GM19043 (cell line): ENCODE measurements around the gene HIF3A.

Experiments used
- ATAC-seq: cut with Tn5 transposase; IDR thresholded peaks from one replicate; pipeline ENCODE4 v1.9.1; 2021; ENCODE audit warnings: low read depth; ENCODE audit not compliant: unreplicated experiment

HIF3A gene

DNA sequence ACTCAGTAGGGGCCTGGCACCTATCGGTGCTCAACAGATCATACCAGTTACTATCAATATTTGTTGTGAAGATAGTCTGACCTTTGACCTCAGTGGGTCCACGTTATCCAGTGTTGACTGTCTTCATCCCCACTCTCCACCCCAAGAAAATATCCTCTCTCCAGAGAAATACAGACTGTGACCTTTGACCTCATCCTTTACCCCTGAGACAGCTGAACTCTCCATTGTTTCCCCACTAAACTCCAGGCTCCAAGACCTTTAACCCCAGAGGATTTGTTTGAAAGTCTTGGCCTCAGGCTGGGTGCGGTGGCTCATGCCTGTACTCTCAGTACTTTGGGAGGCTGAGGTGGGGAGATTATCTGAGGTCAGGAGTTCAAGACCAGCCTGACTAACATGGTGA lies 27.4 kb downstream of the HIF3A start:
- ATAC-seq: no peak

DNA sequence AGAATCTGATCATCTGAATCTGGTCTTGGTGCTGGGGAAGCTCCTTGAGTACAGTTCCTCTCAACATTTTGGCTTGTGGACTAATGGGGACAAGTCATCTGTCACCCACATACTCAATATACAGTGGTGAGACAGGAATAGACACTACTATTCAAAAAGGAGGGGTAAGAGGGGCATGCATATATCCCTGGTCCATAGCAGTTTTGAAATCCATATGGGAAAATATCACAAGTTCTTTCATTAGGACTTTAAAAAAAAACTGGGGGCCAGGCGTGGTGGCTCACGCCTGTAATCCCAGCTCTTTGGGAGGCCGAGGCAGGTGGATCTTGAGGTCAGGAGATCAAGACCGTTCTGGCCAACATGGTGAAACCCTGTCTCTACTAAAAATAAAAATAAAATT lies 29.8 kb downstream of the HIF3A start:
- no peak for ATAC-seq

DNA sequence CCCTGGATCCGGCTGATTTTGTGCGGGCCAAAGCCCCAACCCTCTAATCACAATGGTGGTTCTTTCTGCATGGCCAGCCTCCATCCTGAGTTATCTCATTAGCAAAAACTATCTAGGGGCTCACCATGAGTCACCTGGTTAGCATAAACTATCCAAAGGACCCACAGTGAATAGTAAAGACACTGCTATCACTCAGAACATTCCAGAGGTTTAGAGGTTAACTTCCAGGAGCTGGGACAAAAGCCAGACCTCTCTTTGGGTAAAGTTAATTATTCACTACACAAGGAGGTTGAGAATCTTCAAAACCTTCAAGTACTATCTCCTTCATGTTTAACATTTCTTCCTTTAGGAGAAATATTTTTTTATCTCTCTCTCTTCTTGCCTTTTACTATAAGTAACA lies 31.2 kb downstream of the HIF3A start:
- ATAC-seq: no peak

GRCh38 chr19:46330319-46330918 lies 33.6 kb downstream of the HIF3A start:
- ATAC-seq: no peak

DNA sequence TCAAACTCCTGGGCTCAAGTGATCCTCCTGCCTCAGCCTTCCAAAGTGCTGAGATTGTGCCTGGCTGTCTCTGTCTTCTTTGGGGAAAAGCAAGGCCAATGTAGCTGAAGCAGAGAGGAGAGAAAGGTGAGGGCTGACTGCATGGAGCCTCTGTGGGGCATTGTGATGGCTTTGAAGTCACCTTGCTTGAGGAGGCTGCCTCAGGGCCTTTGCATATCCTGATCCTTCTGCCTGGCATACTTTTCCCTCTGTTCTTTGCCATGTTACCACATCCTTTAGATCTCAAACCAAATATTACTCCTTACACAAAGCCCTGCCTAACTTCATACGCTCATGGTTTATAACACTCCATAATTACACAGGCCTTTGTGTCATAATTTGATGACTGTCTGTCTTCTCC lies 40.6 kb downstream of the HIF3A start:
- no peak for ATAC-seq

GRCh38 chr19:46339446-46339845 lies 42.6 kb downstream of the HIF3A start:
- ATAC-seq: no peak

GRCh38 chr19:46340051-46340659 lies 43.3 kb downstream of the HIF3A start:
- ATAC-seq: no peak

- no peak for ATAC-seq
Measured at GRCh38 chr19:46341937-46342336, 45.1 kb downstream of the HIF3A start.

DNA sequence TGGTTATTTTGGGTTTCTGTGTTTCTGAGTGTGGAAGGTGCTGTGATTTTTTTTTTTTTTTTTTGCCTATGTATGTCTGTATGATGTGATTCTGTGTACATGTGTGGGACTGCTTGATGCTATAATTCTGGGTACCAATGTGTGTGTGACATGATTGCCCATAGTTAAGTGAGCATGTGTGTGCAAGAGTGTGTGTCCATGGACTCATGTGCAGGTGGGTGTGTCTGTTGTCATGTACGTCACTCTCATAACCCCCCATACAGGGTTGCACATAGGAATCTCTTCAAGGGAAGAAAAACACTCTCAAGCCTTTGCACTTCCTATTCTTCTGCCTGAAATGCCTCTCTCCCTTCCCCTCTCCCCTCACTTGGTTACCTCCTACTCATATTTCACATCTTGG lies 47.5 kb downstream of the HIF3A start:
- ATAC-seq: no peak

DNA sequence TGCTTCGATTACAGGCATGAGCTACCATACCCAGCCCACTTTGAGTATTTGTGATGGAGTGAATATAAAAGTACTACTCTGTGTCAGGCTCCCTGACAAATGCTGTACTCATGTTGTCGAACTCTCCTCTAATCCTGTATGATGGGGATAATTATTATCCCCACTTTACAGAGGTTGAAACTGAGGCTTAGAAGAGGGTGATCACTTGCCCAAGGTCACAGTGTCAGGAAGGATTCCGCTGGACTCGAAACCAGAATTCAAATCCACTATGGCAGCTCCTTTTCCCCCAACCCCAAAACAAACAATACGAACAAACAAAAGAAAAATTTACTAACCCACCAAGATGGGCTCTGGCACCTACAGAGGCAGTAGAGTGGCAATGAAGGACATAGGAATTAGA lies 48.3 kb downstream of the HIF3A start:
- no peak for ATAC-seq

GRCh38 chr19:46346821-46347571 lies 50.2 kb downstream of the HIF3A start, which contains the start of gene PPP5C:
Gene PPP5C, plus strand, starts transcription at chr19:46347087. Its CDS starts 10 bp downstream, at chr19:46347097.
- ATAC-seq: peak; percentile 47

DNA sequence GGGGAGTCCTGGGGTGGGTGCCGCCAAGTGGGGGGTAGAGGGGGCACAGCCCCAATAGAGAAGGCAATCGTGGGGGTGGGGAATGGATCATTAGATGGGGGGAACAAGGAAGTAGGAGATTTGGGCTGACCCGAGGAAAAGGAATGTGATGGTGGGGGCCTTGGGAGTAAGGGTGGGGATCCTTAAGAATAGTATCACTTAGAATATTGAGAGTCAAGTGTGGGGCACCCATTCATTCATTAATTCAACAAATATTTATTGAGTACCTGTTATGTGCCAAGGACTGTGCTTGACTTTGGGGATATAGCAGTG lies 50.7 kb downstream of the HIF3A start:
- ATAC-seq: no peak

- ATAC-seq: no peak
Measured at GRCh38 chr19:46347985-46348384, 51.1 kb downstream of the HIF3A start.

GRCh38 chr19:46349311-46349993 lies 52.6 kb downstream of the HIF3A start:
- ATAC-seq: no peak

- ATAC-seq: no peak
Measured at GRCh38 chr19:46350029-46350757, 53.4 kb downstream of the HIF3A start.

GRCh38 chr19:46350758-46351159 lies 53.9 kb downstream of the HIF3A start:
- no peak for ATAC-seq

DNA sequence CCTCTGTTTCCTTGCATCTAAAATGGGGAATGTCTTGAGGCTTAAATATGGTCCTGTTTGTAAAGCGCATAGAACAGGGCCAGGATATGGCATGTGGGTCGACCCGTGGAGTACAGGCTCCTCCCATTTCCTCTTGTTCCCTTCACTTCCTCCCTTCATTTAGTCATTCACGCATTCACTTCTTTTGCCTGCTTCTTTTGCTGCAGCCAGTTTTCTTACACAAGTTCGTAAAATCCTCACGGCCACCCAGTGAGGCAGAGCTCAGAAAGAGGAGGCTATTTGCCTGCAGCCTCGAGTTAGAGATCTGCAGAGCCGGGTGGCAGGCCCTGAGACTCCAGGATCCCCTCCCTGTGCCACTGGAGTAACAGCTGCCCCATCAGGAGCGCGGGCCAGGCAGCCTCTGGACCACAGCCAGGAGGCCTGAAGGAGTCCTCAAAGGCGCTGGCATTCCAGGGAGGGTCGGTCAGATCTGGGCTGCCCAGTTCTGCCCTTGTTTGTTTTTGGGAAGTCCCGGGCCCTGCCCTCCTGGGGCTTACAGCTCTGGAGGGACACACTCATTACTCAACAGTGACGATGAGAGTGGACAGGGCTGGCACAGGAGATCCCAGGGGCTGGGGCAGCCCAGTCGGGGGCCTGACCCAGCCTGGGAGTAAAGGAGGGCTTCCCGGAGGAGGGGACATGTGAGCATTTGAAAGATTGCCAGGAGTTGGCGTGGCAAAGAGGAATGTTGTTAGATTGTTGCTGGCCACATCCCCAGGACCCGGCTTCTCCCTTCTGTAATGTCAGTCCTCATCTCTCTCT lies 54.6 kb downstream of the HIF3A start:
- ATAC-seq: no peak

- ATAC-seq: no peak
Measured at GRCh38 chr19:46353730-46354528, 57.1 kb downstream of the HIF3A start.
